GM19193 (cell line): Measurements from ENCODE around the gene CRTAP.

Experiments used
- POLR2A ChIP-seq: IDR thresholded peaks from 4 replicates; pipeline ENCODE4 v1.6.1; 2011; ENCODE audit not compliant: insufficient read depth, insufficient read length; ENCODE audit errors: extremely low read depth

Gene CRTAP

GRCh38 chr3:33152363-33153360 lies 38.8 kb downstream of the CRTAP start:
- TF ChIP-seq POLR2A: no peak

DNA sequence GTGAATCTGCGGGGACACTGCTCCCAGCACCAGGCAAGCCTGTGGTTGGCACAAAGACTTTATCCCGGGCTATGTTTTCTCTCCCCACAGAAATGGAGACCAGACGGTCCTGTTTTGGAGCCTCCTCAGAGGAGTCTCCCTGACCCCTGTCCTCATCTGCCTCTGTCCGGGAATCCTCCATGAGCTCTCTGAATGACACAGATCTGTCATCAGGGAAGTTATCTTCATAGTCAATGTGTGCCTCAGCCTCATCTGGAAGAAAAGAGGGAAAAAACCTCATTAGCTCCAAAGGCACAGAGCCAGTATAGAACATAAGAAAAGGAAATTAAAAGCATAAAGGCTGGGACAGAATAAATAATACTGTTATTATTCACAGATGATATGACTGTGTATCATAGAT lies 40.0 kb downstream of the CRTAP start:
- no peak for TF ChIP-seq POLR2A

DNA sequence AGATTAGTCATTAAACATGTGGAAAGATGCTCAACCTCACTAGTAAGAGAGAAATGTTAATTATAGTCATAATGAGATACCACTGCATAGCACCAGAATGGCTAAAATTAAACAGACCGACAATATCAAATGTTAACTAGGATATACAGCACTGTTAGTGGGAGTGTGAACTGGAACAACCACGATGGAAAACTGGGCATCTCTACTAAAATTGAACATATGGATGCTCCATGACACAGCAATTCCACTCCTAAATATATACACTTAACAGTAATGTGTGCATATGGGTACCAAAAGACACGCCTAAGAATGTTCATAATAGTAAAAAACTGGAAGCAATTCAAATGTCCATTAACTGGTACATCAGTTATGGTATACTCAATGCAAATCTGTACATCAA lies 41.5 kb downstream of the CRTAP start:
- TF ChIP-seq POLR2A: no peak

- TF ChIP-seq POLR2A: no peak
Measured at GRCh38 chr3:33159234-33159633, 45.4 kb downstream of the CRTAP start.

DNA sequence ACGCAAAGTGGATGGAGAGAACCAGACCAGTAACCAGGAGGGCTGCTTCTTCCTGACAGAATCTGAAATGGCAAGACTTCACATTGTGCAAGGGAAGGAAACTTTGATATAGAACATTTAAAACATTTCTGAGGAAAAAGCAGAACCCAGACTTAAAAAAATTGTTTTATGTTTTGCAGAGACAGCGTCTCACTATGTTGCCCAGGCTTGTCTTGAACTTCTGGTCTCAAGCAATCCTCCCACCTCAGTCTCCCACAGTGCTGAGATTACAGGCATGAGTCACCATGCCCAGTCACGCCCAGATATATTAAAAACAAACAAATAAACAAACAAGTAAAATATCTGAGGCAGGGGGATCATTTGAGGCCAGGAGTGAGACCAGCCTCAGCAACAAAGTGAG lies 46.2 kb downstream of the CRTAP start:
- TF ChIP-seq POLR2A: no peak

GRCh38 chr3:33165372-33165771 lies 51.6 kb downstream of the CRTAP start:
- no peak for TF ChIP-seq POLR2A

DNA sequence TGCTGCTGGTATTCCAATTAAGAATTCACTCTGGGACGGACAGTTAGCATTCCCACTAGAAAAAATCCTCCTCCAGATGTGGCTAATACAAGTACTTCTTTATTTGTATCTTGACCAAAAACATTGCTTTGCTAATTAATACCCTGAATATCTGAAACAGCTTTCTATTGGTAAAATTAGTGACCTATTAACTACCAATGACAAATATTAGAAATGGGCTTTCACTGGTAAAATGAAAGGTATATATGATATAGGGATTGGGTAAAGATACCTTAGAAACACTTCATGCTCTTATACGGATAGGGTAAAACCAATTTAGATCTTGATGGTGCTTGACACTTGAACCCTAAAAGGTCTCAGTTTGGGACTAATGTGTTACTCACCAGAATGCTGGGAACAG lies 52.3 kb downstream of the CRTAP start:
- no peak for TF ChIP-seq POLR2A

GRCh38 chr3:33167284-33167683 lies 53.5 kb downstream of the CRTAP start:
- TF ChIP-seq POLR2A: no peak

- TF ChIP-seq POLR2A: no peak
Measured at GRCh38 chr3:33167716-33168336, 54.0 kb downstream of the CRTAP start.

GRCh38 chr3:33170531-33170930 lies 56.7 kb downstream of the CRTAP start:
- no peak for TF ChIP-seq POLR2A

DNA sequence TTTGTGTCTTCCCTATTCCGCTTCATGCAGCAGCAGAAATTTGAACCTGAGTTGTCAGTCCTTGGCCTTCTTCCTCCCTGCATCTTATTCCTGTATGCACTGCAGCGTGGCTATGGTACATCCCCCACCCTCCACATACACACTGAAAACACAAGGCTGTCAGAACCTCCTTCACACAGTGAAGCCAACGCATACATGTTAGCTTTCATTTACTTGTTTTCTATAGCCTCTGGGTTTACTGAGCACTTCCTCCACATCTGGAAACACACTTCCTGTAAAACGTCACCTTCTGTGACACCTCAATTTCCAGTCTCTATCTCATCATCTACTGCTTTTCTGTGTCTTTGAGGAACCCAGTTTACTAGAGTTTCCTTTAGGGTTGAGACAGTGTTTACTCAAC lies 57.8 kb downstream of the CRTAP start:
- no peak for TF ChIP-seq POLR2A

GRCh38 chr3:33173103-33173502 lies 59.3 kb downstream of the CRTAP start:
- TF ChIP-seq POLR2A: no peak

GRCh38 chr3:33173672-33174071 lies 59.9 kb downstream of the CRTAP start:
- TF ChIP-seq POLR2A: no peak

DNA sequence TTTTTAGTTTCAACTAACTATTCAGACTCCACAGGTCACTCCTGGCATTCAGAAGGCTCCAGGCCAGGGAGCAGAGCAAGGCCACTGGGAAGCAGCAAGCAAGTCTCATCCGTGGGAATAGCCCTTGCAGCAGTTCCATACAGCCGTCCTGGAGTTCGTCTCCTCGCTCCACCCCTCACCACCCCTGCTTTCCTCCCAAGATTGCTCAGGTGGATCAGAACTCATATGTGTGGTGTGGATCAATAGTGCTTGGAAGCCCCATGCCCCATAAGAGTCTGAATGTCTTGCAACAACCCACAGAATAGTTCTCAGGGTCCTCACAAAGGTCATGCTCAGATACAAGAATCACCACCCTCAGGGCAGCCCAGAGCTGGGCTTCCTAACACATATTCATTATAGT lies 60.3 kb downstream of the CRTAP start:
- TF ChIP-seq POLR2A: no peak

- TF ChIP-seq POLR2A: no peak
Measured at GRCh38 chr3:33174711-33175414, 61.0 kb downstream of the CRTAP start.
